ENCODE measurements around the gene ASPG. TPM values are rescaled to one million over a fixed set of nuclear protein-coding genes. Genes with fewer than 3 reads are reported as not detected.

ASPG gene
- total RNA-seq, 1 experiment from 2014 or later = 0.22 TPM

- no TSS peak for BruUV-seq (replicated peaks)
Observed at GRCh38 chr14:104108570-104109541, 23.4 kb downstream of the ASPG start.

DNA sequence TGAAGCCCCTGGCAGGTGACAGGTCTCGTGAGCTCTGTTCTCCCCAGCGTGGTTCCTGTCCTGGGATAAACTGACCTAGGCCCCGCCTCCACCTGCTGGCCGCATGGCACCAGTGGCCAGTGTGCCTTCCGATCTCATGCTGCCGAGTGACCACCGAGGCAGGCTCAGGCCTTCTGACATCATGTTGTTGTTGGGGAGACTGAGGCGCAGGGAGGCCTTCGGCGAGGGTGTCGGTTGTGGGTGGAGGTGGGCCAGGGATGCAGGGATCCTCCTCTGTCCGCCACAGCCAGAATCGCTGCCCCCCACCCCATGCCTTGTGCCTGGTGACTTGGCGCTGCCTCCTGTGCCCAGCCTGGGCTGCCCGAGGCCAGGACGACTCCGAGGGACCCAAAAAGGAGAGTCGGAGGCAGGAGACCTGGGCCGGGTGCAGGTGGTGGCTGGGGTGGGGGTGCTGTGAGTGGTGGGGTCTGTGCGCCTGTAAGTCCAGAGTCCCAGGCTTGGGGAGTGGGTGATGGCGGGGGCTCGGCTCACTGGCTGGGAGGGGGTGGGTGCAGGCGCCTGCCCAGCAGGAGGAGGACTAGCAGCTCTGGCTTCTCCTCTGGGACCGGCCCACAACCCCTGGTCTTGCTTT lies 24.3 kb downstream of the ASPG start:
- H3K36me3 ChIP-seq (ENCODE audit: low read depth, low read length) = no peaks in the 10 kb centered on the region
- no peaks in the 10 kb centered on the region for H3K9me3 ChIP-seq (ENCODE audit: low read length)
- ATAC-seq (no peak), DNase-seq (no peak)
- H3K4me1 ChIP-seq (ENCODE audit: insufficient read depth, low read length) = peaks cover 8% of the 10 kb centered on the region; the same call in 1 of the 2 replicates
- H3K4me2 ChIP-seq (ENCODE audit: low read length) = no peak overlapping the region
- POLR2A ChIA-PET (ENCODE audit: unreplicated experiment) = no interaction called here
- intact Hi-C loops (cut with micrococcal nuclease) = no loop called here
- H3K9me2 ChIP-seq (replicated peaks; ENCODE audit: low read length) = no peaks in the 10 kb centered on the region
- no peaks in the 10 kb centered on the region for H3K79me2 ChIP-seq (ENCODE audit: low read length)
- no peaks in the 10 kb centered on the region for H4K20me1 ChIP-seq (ENCODE audit: low read length)
- no TSS peak for BruUV-seq (replicated peaks)
- no peak for TF ChIP-seq EZH2phosphoT487 (IDR thresholded peaks at IDR 0.05; ENCODE audit: borderline replicate concordance, low read length)
- TF ChIP-seq EZH2 (IDR thresholded peaks at IDR 0.05; ENCODE audit: low read length, unreplicated experiment) = no peak
- TF ChIP-seq, protein P1, sequence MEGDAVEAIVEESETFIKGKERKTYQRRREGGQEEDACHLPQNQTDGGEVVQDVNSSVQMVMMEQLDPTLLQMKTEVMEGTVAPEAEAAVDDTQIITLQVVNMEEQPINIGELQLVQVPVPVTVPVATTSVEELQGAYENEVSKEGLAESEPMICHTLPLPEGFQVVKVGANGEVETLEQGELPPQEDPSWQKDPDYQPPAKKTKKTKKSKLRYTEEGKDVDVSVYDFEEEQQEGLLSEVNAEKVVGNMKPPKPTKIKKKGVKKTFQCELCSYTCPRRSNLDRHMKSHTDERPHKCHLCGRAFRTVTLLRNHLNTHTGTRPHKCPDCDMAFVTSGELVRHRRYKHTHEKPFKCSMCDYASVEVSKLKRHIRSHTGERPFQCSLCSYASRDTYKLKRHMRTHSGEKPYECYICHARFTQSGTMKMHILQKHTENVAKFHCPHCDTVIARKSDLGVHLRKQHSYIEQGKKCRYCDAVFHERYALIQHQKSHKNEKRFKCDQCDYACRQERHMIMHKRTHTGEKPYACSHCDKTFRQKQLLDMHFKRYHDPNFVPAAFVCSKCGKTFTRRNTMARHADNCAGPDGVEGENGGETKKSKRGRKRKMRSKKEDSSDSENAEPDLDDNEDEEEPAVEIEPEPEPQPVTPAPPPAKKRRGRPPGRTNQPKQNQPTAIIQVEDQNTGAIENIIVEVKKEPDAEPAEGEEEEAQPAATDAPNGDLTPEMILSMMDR (conservative IDR thresholded peaks at IDR 0.05; ENCODE audit: low read depth, low read length) = no peak
- no peak overlapping the region for H3K27ac ChIP-seq (ENCODE audit: low read length)
- H3K9ac ChIP-seq (ENCODE audit: low read length) = no peak overlapping the region
- H3F3A ChIP-seq (ENCODE audit: low read length, unreplicated experiment) = no peaks in the 10 kb centered on the region
- CTCF ChIA-PET = no interaction called here
- no peaks in the 10 kb centered on the region for H3K27me3 ChIP-seq (ENCODE audit: low read length)
- no peak overlapping the region for H2AFZ ChIP-seq (ENCODE audit: low read length)
- H3K4me3 ChIP-seq (ENCODE audit: low read length) = no peak overlapping the region

More at GRCh38 chr14:104108570-104109541, 23.4 kb downstream of the ASPG start:
- H3K9me2 ChIP-seq (replicated peaks; ENCODE audit: low read length) = no peaks in the 10 kb centered on the region
- no peaks in the 10 kb centered on the region for H3K27me3 ChIP-seq (ENCODE audit: low read length)
- peak overlapping the region; percentile 13; the same call in 1 of the 2 replicates for H3K4me3 ChIP-seq (ENCODE audit: low read length)
- peak overlapping the region; percentile 65 for H3K4me2 ChIP-seq (ENCODE audit: low read length)
- H3K27ac ChIP-seq (ENCODE audit: low read length) = no peak overlapping the region
- 0 out of 2 replicates have a peak overlapping the region, but pooled peaks have one; percentile 32 for H2AFZ ChIP-seq (ENCODE audit: low read length)
- no peaks in the 10 kb centered on the region for H4K20me1 ChIP-seq (ENCODE audit: low read length)
- no peaks in the 10 kb centered on the region for H3F3A ChIP-seq (ENCODE audit: low read length, unreplicated experiment)
- H3K79me2 ChIP-seq (ENCODE audit: low read length) = no peaks in the 10 kb centered on the region
- no peaks in the 10 kb centered on the region for H3K36me3 ChIP-seq (ENCODE audit: low read depth, low read length)
- no peaks in the 10 kb centered on the region for H3K9me3 ChIP-seq (ENCODE audit: low read length)
- 0 out of 2 replicates have a peak, but pooled peaks have one; percentile 3 for ATAC-seq
- ChIA-PET POLR2A (ENCODE audit: unreplicated experiment) (no interaction called here), CTCF (no interaction called here)
- DNase-seq = no peak
- intact Hi-C loops (cut with micrococcal nuclease) = no loop called here
- H3K4me1 ChIP-seq (ENCODE audit: insufficient read depth, low read length) = peaks cover 8% of the 10 kb centered on the region; the same call in 1 of the 2 replicates
- no peak overlapping the region for H3K9ac ChIP-seq (ENCODE audit: low read length)
- TF ChIP-seq EZH2 (IDR thresholded peaks at IDR 0.05; ENCODE audit: low read length, unreplicated experiment) (no peak), EZH2phosphoT487 (IDR thresholded peaks at IDR 0.05; ENCODE audit: borderline replicate concordance, low read length) (no peak)
- TF ChIP-seq, protein P1 (conservative IDR thresholded peaks at IDR 0.05; ENCODE audit: low read depth, low read length) = no peak

All from PC-3 (cell line).